GM20000 (cell line): Measurements from ENCODE around the gene NOL4L.

ENCODE experiments used
- DNase-seq: peaks from one replicate; pipeline ENCODE4 v3.0.0; 2012; ENCODE audit warnings: low spot score
- TF ChIP-seq, protein P1 (sequence below): IDR thresholded peaks from 2 replicates; pipeline ENCODE4 v1.5.1; 2012; ENCODE audit warnings: mild to moderate bottlenecking, control low read depth; ENCODE audit errors: extremely low read depth, missing control alignments

Gene NOL4L

DNA sequence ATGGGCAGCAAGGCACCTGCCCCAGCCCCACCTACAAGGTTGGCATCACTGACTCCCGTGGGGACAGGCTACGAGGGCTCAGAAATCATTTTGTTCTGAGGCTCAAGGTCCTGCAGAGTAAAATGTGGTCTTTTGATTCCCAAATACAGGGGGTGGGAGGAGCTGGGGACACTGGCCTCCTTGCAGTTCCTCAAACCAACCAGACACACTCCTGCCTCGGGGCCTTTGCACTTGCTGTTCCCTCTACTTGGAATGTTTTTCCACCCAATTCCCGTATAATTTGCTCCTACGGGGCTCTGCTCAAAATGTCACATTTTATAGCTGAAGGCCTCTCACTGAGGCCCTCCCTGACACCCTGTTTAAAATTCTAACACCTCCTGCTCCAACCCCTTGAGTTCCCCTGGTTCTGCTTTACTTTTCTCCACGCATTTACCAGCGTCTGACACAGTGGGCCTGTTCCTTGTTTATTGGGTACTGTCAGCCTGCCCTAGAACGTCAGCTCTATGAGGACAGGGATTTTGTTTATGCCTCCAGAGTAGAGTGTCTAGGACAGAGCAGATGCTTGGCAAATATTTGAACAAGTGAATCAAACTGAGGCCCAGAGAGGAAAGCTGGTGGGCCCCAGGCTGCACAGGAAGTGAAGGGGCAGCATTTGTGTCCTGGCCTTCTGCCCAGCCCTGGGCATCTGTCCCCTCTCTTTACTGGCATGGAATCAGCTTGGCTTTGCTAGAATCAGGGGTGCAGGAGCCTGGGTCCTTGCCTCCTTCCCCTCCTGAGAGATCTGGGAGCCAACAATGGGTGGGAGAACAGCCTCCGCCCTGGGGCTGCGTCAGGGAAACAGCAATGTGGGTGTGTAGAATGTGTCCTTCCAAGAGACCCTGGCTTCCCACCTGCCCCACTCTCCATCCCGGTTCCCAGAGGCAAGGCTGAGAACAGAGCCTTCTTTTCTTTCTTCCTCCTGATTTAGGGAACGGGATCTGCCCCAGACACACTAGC, 18.5 kb downstream of the NOL4L start:
- TF ChIP-seq, protein P1, sequence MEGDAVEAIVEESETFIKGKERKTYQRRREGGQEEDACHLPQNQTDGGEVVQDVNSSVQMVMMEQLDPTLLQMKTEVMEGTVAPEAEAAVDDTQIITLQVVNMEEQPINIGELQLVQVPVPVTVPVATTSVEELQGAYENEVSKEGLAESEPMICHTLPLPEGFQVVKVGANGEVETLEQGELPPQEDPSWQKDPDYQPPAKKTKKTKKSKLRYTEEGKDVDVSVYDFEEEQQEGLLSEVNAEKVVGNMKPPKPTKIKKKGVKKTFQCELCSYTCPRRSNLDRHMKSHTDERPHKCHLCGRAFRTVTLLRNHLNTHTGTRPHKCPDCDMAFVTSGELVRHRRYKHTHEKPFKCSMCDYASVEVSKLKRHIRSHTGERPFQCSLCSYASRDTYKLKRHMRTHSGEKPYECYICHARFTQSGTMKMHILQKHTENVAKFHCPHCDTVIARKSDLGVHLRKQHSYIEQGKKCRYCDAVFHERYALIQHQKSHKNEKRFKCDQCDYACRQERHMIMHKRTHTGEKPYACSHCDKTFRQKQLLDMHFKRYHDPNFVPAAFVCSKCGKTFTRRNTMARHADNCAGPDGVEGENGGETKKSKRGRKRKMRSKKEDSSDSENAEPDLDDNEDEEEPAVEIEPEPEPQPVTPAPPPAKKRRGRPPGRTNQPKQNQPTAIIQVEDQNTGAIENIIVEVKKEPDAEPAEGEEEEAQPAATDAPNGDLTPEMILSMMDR = no peak
- DNase-seq = no peak

DNA sequence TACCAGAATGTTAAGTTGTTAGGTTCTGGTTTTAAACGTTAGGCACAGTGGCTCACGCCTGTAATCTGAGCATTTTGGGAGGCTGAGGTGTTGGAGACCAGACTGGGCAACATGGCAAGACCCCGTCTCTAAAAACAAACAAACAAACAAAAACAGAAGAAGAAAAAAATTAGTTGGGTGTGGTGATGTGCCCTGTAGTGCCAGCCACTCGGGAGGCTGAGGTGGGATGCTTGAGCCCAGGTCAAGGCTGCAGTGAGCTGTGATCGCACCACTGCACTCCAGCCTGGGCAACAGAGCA, 19.4 kb downstream of the NOL4L start:
- no peak for DNase-seq
- TF ChIP-seq, protein P1 = no peak

DNA sequence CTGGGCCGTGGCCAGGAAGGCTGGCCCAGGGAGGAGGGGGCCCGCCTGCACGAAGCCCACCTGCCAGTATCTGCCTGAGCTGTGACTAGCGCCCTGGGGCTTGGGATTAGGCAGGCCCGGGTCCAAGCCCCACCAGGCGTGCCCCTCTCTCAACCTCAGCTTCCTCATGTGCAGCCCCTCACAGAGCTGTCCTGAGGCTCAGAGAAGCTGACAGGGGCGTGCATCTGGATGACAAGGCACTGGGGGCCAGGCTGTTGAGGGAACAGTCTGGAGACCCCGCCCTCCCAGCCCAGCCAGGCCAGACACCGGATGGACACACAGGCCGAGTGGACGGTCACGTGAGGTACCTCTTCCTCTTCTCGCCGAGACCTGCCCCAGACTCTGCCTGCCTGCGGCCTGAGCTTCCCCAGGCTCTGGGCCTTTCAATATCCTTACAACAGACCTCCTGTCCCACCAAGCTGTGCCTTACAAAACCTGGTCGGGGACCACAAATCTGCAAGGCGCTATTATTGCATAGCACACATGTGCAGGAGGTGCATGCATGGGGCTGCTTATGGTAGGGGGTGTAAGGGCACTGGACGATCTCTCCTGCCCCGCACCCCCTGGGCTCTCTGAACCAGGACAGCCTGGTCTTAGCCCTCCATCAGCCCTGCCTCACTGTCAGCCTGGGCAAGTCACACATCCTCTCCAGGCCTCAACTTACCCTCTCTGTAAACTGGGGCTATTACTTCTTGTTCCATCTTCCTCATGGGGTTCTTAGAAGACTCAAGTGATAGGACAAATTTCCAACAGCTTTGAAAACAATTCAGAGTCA, 20.0 kb downstream of the NOL4L start:
- TF ChIP-seq, protein P1 = no peak
- DNase-seq = no peak

DNA sequence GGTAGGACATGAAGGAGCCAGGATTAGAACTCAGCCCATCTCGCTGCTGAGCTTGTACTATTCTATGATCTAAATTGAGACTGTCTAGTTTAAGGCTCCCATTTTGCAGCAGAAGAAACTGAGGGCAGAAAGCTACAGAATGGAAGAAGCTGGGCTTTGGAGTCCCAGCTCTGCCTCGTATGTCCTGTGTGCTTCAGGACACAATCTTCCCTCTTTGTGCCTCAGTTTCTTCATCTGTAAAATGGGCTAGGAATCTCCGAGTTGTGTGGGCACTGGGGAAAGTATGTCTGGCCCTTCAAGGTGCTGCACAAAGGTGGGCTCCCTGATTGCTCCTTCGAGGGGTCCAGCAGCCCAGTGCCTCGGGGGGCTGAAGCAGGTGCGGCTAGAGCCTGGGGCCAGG, 20.7 kb downstream of the NOL4L start:
- TF ChIP-seq, protein P1 = no peak
- no peak for DNase-seq

DNA sequence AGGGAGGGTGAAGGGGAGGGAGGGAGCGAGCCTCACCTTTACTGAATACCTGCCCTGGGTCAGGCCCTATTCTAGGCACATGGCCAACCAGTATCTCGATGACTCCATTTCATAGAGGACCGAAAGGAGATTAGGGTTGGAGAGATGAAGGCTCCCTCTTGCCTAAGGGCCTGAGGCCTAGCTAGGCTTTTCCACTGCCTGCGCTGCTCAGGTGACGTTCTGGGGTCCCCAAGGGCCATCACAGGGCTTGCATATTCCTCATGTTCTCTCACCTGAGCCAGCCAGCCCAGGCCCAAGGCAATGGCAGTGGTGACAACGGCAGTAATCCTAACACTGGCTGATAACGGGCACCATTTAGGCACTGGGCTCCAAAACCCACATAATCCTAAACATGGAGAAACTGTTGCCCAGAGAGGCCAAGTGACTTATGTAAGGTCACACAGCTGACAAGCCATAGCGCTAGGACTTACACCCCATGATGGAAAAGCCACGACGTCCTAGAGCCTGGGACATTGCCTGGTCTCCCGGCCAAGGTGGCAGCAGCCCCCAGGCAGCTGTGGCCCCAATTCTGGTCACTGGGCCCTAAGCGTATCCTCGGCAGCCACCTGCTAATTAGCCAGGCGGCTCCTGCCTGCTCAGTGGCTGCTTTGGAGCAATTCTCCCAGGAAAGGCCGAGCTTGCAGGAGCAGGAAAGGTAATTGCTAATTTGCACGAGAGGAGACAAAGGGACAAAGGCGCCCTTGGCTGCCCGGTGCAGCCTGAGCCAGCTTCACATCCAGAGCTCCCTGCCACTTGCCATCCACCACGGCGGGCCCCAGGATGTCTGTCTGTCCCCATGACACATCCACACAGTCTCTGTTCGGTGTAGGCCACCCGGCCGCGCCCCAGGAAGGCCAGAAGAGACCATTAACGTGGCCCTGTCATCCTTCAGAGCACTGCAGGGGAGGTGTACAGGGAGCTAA, 21.5 kb downstream of the NOL4L start:
- DNase-seq = no peak

DNA sequence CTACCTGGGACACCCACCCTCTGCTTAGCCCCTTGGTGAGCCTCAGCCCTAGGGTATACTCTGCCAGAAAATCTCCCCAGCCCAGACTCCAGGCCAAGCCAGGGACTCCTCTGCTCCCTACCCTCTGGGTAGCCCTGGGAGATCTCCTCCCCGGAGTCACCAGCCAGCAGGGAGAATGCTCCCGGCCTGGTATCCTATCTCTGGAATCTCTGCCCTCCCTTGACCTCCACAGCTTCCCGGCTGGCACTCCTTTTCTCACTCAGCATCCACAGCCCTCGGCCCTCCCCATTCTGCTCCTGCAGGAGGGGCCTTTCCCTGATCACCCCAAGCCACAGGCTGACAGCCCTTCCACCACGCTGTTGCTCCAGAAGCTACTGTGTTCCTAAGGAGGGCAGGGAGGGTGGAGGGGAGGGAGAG, 22.6 kb downstream of the NOL4L start:
- DNase-seq = no peak
- TF ChIP-seq, protein P1 = no peak

More for the DNA sequence above, 21.5 kb downstream of the NOL4L start:
- TF ChIP-seq, protein P1 = no peak
